GM06990 (cell line): ENCODE data around the gene OPCML.

Experiments used
- DNase-seq: peaks from one replicate; pipeline ENCODE4 v3.0.0-alpha.2; 2011; ENCODE audit not compliant: insufficient read length; ENCODE audit errors: extremely low read depth
- H3K27me3 ChIP-seq: replicated peaks from 2 replicates; pipeline ENCODE4 v1.6.0; 2011; ENCODE audit warnings: low read length; ENCODE audit not compliant: control insufficient read depth, insufficient read depth
- H3K36me3 ChIP-seq: 2 replicates; pipeline ENCODE4 v1.5.1; 2011; ENCODE audit warnings: low read length; ENCODE audit not compliant: control insufficient read depth, insufficient read depth
- H3K4me3 ChIP-seq: replicated peaks from 2 replicates; pipeline ENCODE4 v1.5.1; 2011; ENCODE audit warnings: low read depth, mild to moderate bottlenecking, control low read depth, low read length
- TF ChIP-seq, protein P1 (sequence below): IDR thresholded peaks from 2 replicates; pipeline ENCODE4 v1.5.1; 2011; ENCODE audit warnings: low read length, control low read depth, mild to moderate bottlenecking, inconsistent platforms; ENCODE audit not compliant: insufficient read depth, poor library complexity, severe bottlenecking

The OPCML gene

GRCh38 chr11:132626446-132626845 lies 905.9 kb downstream of the OPCML start:
- no peaks in the 10 kb centered on the region for H3K36me3 ChIP-seq
- H3K27me3 ChIP-seq, result no peaks in the 10 kb centered on the region
- TF ChIP-seq, protein P1, sequence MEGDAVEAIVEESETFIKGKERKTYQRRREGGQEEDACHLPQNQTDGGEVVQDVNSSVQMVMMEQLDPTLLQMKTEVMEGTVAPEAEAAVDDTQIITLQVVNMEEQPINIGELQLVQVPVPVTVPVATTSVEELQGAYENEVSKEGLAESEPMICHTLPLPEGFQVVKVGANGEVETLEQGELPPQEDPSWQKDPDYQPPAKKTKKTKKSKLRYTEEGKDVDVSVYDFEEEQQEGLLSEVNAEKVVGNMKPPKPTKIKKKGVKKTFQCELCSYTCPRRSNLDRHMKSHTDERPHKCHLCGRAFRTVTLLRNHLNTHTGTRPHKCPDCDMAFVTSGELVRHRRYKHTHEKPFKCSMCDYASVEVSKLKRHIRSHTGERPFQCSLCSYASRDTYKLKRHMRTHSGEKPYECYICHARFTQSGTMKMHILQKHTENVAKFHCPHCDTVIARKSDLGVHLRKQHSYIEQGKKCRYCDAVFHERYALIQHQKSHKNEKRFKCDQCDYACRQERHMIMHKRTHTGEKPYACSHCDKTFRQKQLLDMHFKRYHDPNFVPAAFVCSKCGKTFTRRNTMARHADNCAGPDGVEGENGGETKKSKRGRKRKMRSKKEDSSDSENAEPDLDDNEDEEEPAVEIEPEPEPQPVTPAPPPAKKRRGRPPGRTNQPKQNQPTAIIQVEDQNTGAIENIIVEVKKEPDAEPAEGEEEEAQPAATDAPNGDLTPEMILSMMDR, result no peak
- DNase-seq, result no peak
- no peak overlapping the region for H3K4me3 ChIP-seq

DNA sequence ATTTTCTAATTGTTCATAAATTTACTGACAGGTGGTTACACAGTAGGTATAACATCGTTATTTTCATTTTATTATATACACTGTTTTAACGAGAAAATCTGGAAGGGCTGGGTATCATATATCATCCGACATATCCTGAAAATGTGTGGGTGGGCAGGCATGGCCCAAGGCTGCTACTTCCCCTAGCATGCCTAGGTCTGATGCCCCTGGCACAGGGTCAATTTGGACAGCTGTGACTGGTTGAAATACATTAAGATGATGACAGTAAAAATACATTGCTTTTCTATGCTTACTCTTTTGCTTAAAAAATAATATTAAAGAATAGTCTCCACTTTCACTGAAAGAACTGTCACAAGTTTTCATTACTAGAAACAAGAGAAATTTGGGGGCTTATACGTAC lies 908.8 kb downstream of the OPCML start:
- Histone ChIP-seq H3K27me3 (no peaks in the 10 kb centered on the region), H3K36me3 (no peaks in the 10 kb centered on the region), H3K4me3 (no peak overlapping the region)
- TF ChIP-seq, protein P1, result no peak
- DNase-seq, result no peak

GRCh38 chr11:132621976-132622580 lies 910.2 kb downstream of the OPCML start:
- Histone ChIP-seq H3K27me3 (no peaks in the 10 kb centered on the region), H3K36me3 (no peaks in the 10 kb centered on the region), H3K4me3 (no peak overlapping the region)
- no peak for DNase-seq
- TF ChIP-seq, protein P1, result no peak

DNA sequence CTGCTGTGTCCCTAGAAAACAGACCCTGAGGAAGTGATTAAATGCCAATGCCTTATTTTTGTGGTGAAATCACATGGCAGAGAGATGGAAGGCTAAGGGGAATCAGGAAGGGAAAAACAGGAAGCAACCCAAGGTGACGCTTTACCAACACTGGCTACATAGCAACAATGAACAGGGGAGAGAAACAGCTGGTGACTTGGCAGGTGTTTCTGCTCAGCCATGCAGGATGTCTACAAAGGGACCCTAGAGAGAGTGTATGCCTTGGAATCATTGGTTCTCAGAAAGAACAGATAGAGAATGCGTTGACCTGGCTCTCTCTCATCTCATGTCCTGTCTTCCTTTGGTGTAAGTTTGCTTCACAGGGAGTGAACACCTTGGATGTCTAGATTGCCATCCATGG lies 911.9 kb downstream of the OPCML start:
- Histone ChIP-seq H3K36me3 (no peaks in the 10 kb centered on the region), H3K4me3 (no peak overlapping the region), H3K27me3 (no peaks in the 10 kb centered on the region)
- no peak for DNase-seq
- TF ChIP-seq, protein P1, result no peak

- H3K36me3 ChIP-seq, result no peaks in the 10 kb centered on the region
- TF ChIP-seq, protein P1, result no peak
- no peak overlapping the region for H3K4me3 ChIP-seq
- H3K27me3 ChIP-seq, result no peaks in the 10 kb centered on the region
- no peak for DNase-seq
Observed at GRCh38 chr11:132610791-132611190, 921.5 kb downstream of the OPCML start.

- H3K36me3 ChIP-seq, result no peaks in the 10 kb centered on the region
Observed at GRCh38 chr11:132610216-132610615, 922.1 kb downstream of the OPCML start.

More at GRCh38 chr11:132610216-132610615, 922.1 kb downstream of the OPCML start:
- no peak for DNase-seq
- Histone ChIP-seq H3K4me3 (no peak overlapping the region), H3K27me3 (no peaks in the 10 kb centered on the region)
- TF ChIP-seq, protein P1, result no peak
